Measurements from ENCODE around the gene COX7B2.

The COX7B2 gene

GRCh38 chr4:46698891-46699290 lies 210.2 kb downstream of the COX7B2 start:
- DNase-seq, result no peak

All from T-helper 2 cell (primary cell).